SK-N-SH (cell line): ENCODE measurements around the gene PLXNA4.
A peak's percentile ranks its signal among the peaks of the same experiment; 100 is the strongest.

Experiments
- CTCF ChIP-seq: fragments of 200-600 bp; sonication (generic); IDR thresholded peaks from 2 replicates; pipeline ENCODE4 v1.6.1; 2017; ENCODE audit warnings: antibody characterized with exemption, mild to moderate bottlenecking, moderate library complexity
- FOXJ3 ChIP-seq: sonication (generic); formaldehyde crosslinking; IDR thresholded peaks from 2 replicates; pipeline ENCODE4 v1.5.1; 2020; ENCODE audit warnings: mild to moderate bottlenecking, missing genetic modification reagents
- GABPA ChIP-seq: IDR thresholded peaks from 2 replicates; pipeline ENCODE4 v1.4.0; 2012; ENCODE audit warnings: low read depth, mild to moderate bottlenecking
- GATA2 ChIP-seq: sonication (generic); formaldehyde crosslinking; IDR thresholded peaks from 2 replicates; pipeline ENCODE4 v1.5.0; 2020; ENCODE audit warnings: mild to moderate bottlenecking, missing genetic modification reagents
- JUND ChIP-seq: IDR thresholded peaks from 2 replicates; pipeline ENCODE4 v1.4.0; 2012
- REST ChIP-seq: IDR thresholded peaks from 2 replicates; pipeline ENCODE4 v1.6.1; 2012; ENCODE audit warnings: mild to moderate bottlenecking, low read depth, low read length, moderate library complexity
- SMC3 ChIP-seq: IDR thresholded peaks from 2 replicates; pipeline ENCODE4 v1.6.1; 2012; ENCODE audit warnings: low read depth, low read length, improper control_type of control experiment
- YY1 ChIP-seq: IDR thresholded peaks from 2 replicates; pipeline ENCODE4 v1.4.0; 2012; ENCODE audit warnings: low read depth, mild to moderate bottlenecking
- TF ChIP-seq, protein P1 (sequence below): IDR thresholded peaks from 2 replicates; pipeline ENCODE4 v1.4.0; 2012; ENCODE audit warnings: low read depth, borderline replicate concordance

- TF ChIP-seq CTCF, result no peak
- TF ChIP-seq JUND, result no peak
- TF ChIP-seq GATA2, result peak; percentile 28
- no peak for TF ChIP-seq SMC3
- TF ChIP-seq, protein P1, sequence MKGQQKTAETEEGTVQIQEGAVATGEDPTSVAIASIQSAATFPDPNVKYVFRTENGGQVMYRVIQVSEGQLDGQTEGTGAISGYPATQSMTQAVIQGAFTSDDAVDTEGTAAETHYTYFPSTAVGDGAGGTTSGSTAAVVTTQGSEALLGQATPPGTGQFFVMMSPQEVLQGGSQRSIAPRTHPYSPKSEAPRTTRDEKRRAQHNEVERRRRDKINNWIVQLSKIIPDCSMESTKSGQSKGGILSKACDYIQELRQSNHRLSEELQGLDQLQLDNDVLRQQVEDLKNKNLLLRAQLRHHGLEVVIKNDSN, result no peak
- no peak for TF ChIP-seq FOXJ3 (CRISPR knock-in tag)
- no peak for TF ChIP-seq GABPA
- TF ChIP-seq REST, result no peak
- TF ChIP-seq YY1, result no peak
Observed at GRCh38 chr7:132504852-132505251, 71.4 kb downstream of the PLXNA4 start.
